Endothelial cell of umbilical vein (primary cell): ENCODE results near the gene TSGA10IP. TPM values are rescaled to one million over a fixed set of nuclear protein-coding genes. Genes with fewer than 3 reads are reported as not detected.

Experiments used
- BruUV-seq: library from RNA; stranded (reverse); fragments of 400-500 nt; replicated peaks from 2 replicates; lab custom pipeline; 2021; lab: Mats Ljungman, UMichigan
- CTCF ChIA-PET: fragments of 300-600, 350-600 bp; sonication (Branson Sonifier 250); formaldehyde crosslinking; loops from one replicate; lab custom pipeline; 2021; ENCODE audit warnings: antibody characterized with exemption, inconsistent platforms; lab: Charles Lee
- POLR2A ChIA-PET: fragments of 300-600, 350-600 bp; sonication (Branson Sonifier 250); formaldehyde crosslinking; loops from one replicate; lab custom pipeline; 2021; ENCODE audit warnings: antibody characterized with exemption, inconsistent platforms; lab: Charles Lee
- DNase-seq: peaks from one replicate; pipeline ENCODE4 v3.0.0-alpha.2; 2011; ENCODE audit warnings: low read depth, low spot score
- FAIRE-seq: peaks from 2 replicates; lab custom pipeline; 2011; peaks lifted over from hg19 to GRCh38; lab: Jason Lieb, UNC
- H2AFZ ChIP-seq: 2 replicates; pipeline ENCODE4 v1.6.0; 2012; ENCODE audit warnings: low read depth, low read length, control low read depth, inconsistent platforms
- H3K27ac ChIP-seq: 2 replicates; pipeline ENCODE4 v1.5.1; 2011; ENCODE audit warnings: low read depth, mild to moderate bottlenecking, control low read depth, low read length, moderate library complexity; ENCODE audit not compliant: insufficient read depth
- H3K27me3 ChIP-seq, 2 experiments: 2 replicates each; pipeline versions ENCODE4 v1.6.0 to v1.6.1; 2011; ENCODE audit warnings: low read length in 2 of 2, mixed read lengths in 1 of 2; ENCODE audit not compliant: control insufficient read depth in 2 of 2, insufficient read depth in 2 of 2
- H3K36me3 ChIP-seq, 2 experiments: 2 replicates in 1 of 2; 3 replicates in 1 of 2; pipeline ENCODE4 v1.5.1; 2011; ENCODE audit warnings: low read length in 2 of 2, mild to moderate bottlenecking in 1 of 2, moderate library complexity in 1 of 2; ENCODE audit not compliant: control insufficient read depth in 2 of 2, insufficient read depth in 2 of 2; ENCODE audit errors: extremely low read depth in 1 of 2
- H3K4me1 ChIP-seq: 3 replicates; pipeline ENCODE4 v1.5.1; 2011; ENCODE audit warnings: mild to moderate bottlenecking, low read length; ENCODE audit not compliant: control insufficient read depth, insufficient read depth; ENCODE audit errors: extremely low read depth
- H3K4me2 ChIP-seq: 2 replicates; pipeline ENCODE4 v1.6.1; 2011; ENCODE audit warnings: low read length, control low read depth, mixed read lengths; ENCODE audit not compliant: insufficient read depth
- H3K4me3 ChIP-seq, 3 experiments: fragments of 200-600 bp in 1 of 3; sonication (generic), shearing (Covaris generic) in 1 of 3; replicated peaks in 1 of 3; 2 replicates each; pipeline ENCODE4 v1.5.1; 2011 to 2016; ENCODE audit warnings: control low read depth in 3 of 3, low read length in 3 of 3, mild to moderate bottlenecking in 2 of 3, inconsistent platforms in 1 of 3, low read depth in 1 of 3, moderate library complexity in 1 of 3; ENCODE audit not compliant: insufficient read depth in 1 of 3
- H3K79me2 ChIP-seq: 2 replicates; pipeline ENCODE4 v1.6.0; 2012; ENCODE audit warnings: low read length, inconsistent platforms; ENCODE audit not compliant: control insufficient read depth, insufficient read depth
- H3K9ac ChIP-seq: replicated peaks from 2 replicates; pipeline ENCODE3; 2011; ENCODE audit warnings: low read length, control low read depth; ENCODE audit not compliant: insufficient read depth; ENCODE audit errors: extremely low read depth
- H3K9me1 ChIP-seq: replicated peaks from 3 replicates; pipeline ENCODE4 v1.6.0; 2011; ENCODE audit warnings: mild to moderate bottlenecking, low read length; ENCODE audit not compliant: control insufficient read depth, insufficient read depth; ENCODE audit errors: extremely low read depth
- H3K9me3 ChIP-seq: replicated peaks from 2 replicates; pipeline ENCODE4 v1.5.1; 2012; ENCODE audit warnings: low read length, inconsistent platforms; ENCODE audit not compliant: control insufficient read depth, insufficient read depth
- H4K20me1 ChIP-seq: replicated peaks from 2 replicates; pipeline ENCODE3; 2011; ENCODE audit warnings: mild to moderate bottlenecking, low read length; ENCODE audit not compliant: control insufficient read depth, insufficient read depth; ENCODE audit errors: extremely low read depth
- EZH2 ChIP-seq: IDR thresholded peaks from 2 replicates; pipeline ENCODE4 v1.6.1; 2012; ENCODE audit warnings: borderline replicate concordance, low read depth, mild to moderate bottlenecking, moderate library complexity, low read length, inconsistent platforms; ENCODE audit not compliant: severe bottlenecking
- FOS ChIP-seq: IDR thresholded peaks from 2 replicates; pipeline ENCODE4 v1.6.1; 2011; ENCODE audit warnings: mild to moderate bottlenecking, low read length, moderate library complexity, borderline replicate concordance; ENCODE audit not compliant: insufficient read depth
- GATA2 ChIP-seq: IDR thresholded peaks from 2 replicates; pipeline ENCODE4 v1.7.0; 2011; ENCODE audit warnings: low read depth, mild to moderate bottlenecking, moderate library complexity, mixed read lengths, low read length; ENCODE audit not compliant: insufficient read length, insufficient read depth
- JUN ChIP-seq: IDR thresholded peaks from 2 replicates; pipeline ENCODE4 v1.6.1; 2011; ENCODE audit warnings: borderline replicate concordance, low read depth; ENCODE audit not compliant: insufficient read length, insufficient read depth
- MYC ChIP-seq: IDR thresholded peaks from one replicate; pipeline ENCODE4 v1.6.1; 2011; ENCODE audit warnings: mild to moderate bottlenecking, low read depth, low read length
- POLR2A ChIP-seq: IDR thresholded peaks from 2 replicates; pipeline ENCODE4 v1.6.1; 2012; ENCODE audit warnings: low read depth, mild to moderate bottlenecking, control low read depth, low read length
- POLR2AphosphoS5 ChIP-seq: IDR thresholded peaks from 2 replicates; pipeline ENCODE4 v1.6.1; 2012; ENCODE audit warnings: low read depth, mild to moderate bottlenecking, control low read depth, low read length, moderate library complexity; ENCODE audit not compliant: insufficient read depth
- dilution Hi-C: fragments of 300-500 bp; cut with MboI; formaldehyde crosslinking; loops from one replicate; pipeline ENCODE4 v1.15.0; 2019; ENCODE audit warnings: low sequenced_read_pairs; ENCODE audit not compliant: extremely low pct_ligation_motif_present
- intact Hi-C: fragments of 100-400 bp; cut with micrococcal nuclease; formaldehyde crosslinking; loops from one replicate; pipeline ENCODE4 v1.10.0; 2022
- polyA plus RNA-seq, 4 experiments: library from polyadenylated mRNA; depleted of rRNA in 3 of 4; stranded (reverse) in 3 of 4; unstranded in 1 of 4; fragments of >200 nt; gene quantifications; 2 replicates each; pipeline versions ENCODE4 v1.2.1 to v1.2.3, GENCODE V29; 2011 to 2012; ENCODE audit warnings: missing spikeins in 1 of 4
- total RNA-seq: library from RNA; stranded (reverse); gene quantifications from 2 replicates; pipeline ENCODE4 v1.2.3, GENCODE V29; 2021
- TF ChIP-seq, protein P1 (sequence below), 2 donors: IDR thresholded peaks; 1 replicate in 1 of 2; 2 replicates in 1 of 2; pipeline ENCODE4 v1.5.1; 2011; ENCODE audit warnings: low read length in 2 of 2, mild to moderate bottlenecking in 2 of 2, moderate library complexity in 2 of 2, control low read depth in 1 of 2, inconsistent platforms in 1 of 2, low read depth in 1 of 2; ENCODE audit not compliant: insufficient read depth in 1 of 2; ENCODE audit errors: extremely low read depth in 1 of 2
- TF ChIP-seq, protein P2 (sequence below): IDR thresholded peaks from 2 replicates; pipeline ENCODE4 v1.6.1; 2011; ENCODE audit not compliant: insufficient read depth, insufficient read length

The TSGA10IP gene
- total and polyA plus RNA-seq, 2 donors (not counting 3 experiments of a cell fraction or from before 2014, with no cell fraction given): not detected

DNA sequence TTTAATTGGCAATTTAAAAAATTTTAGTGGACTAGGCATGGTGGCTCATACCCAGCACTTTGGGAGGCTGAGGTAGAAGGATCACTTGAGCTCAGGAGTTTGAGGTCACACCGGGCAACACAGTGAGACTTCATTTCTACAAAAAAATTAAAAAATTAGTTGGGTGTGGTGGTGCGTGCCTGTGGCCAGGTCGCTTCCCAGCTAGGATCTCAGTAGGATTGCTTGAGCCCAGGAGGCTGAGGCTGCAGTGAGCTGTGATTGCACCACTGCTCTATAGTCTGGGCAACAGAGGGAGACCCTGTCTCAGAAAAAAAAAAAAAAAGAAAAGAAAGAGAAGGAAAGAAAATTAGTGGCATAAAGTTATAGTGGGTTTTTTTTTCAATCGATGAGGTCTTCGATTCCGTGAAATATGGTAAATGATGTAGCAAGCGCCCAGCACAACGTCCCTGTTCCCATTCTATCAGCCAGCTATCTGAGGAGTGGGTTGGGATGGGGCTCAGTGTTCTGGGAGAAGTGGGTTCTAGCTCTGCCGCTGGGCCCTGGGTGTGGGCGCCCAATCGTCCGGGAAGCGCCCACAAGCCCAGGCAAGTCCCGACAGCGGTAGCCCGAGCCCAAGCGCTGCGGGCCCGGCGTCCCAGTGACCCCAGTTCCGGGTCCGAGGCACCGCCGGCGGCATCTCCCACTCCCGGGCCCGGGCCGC lies 46.5 kb upstream of the TSGA10IP start:
- Histone ChIP-seq H3K27me3 (no peaks in the 10 kb centered on the region), H3K4me2 (peak overlapping the region; percentile 68), H3K9ac (peak overlapping the region; percentile 99), H3K27ac (peak overlapping the region; percentile 87), H3K4me3 (peak overlapping the region; percentile 58 to 79 (median 69)), H3K9me3 (no peaks in the 10 kb centered on the region), H3K9me1 (no peaks in the 10 kb centered on the region), H3K4me1 (peaks cover 49% of the 10 kb centered on the region), H2AFZ (no peak overlapping the region), H3K36me3 (peaks cover 5 to 8% of the 10 kb centered on the region in 2 experiments), H4K20me1 (no peaks in the 10 kb centered on the region), H3K79me2 (peaks cover 58% of the 10 kb centered on the region)
- FAIRE-seq (peak; percentile 90), DNase-seq (no peak)
- intact Hi-C loops (loop anchor here (1.0 kb wide), 1 partner anchor 8 kb away; no protein-coding TSS in a partner anchor), dilution Hi-C loops (no loop called here)
- TF ChIP-seq JUN (no peak), POLR2A (peak; percentile 63)
- ChIA-PET CTCF (interaction anchor here (1.1 to 6.2 kb wide), 4 partner anchors 9 to 16 kb away, joined by 3 to 69 read pairs (median 15); partner anchors contain the start of genes CCDC85B and FIBP), POLR2A (interaction anchor here (0.7 to 4.2 kb wide), 6 partner anchors 8 to 86 kb away, joined by 3 to 29 read pairs (median 13); partner anchors contain the start of genes CCDC85B and FIBP)
- BruUV-seq: TSS peak; percentile 50

DNA sequence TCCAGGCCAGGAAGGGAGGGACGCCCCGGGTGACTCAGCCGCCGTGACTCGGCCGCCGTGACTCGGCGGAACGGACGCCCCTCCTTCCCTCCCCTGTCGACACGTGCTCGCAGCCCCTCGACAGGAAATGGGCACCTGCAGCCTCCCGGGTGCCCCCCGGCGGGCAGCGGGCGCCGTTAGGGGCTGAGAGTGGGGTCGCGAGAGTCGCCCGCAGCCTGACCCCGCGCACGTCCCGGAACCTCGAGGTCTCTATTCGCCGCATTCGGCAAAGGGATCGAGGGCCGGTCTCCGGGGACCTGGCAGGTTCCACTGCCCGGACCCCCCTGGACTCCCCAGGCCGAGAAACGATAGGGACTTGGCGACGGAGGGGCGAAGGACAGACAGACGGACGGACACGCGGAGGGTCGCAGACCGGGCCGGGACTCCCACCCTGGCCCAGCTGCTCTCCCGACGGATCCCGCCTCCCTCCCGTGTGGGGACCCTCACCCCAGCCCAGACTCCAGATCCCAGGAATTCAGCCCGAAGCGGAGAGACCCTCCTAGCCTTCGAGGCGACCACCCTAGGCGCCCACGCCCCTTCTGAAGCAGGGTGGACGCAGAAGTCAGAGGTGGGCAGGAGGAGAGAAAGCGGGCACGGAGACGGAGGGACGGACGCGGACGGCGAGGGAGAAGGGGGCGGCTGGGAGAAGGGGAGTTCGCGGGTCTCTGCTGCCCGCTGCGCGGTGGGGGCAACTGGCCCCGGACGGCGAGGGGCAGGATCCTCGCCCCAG lies 45.7 kb upstream of the TSGA10IP start:
- no peak for FAIRE-seq
- intact Hi-C loops: loop anchor here (1.0 kb wide), 2 partner anchors 8 to 16 kb away; no protein-coding TSS in a partner anchor
- Histone ChIP-seq H3K4me2 (peak overlapping the region; percentile 1), H3K79me2 (peaks cover 52% of the 10 kb centered on the region), H2AFZ (no peak overlapping the region), H3K36me3 (peaks cover 5 to 8% of the 10 kb centered on the region in 2 experiments), H3K4me3 (peak overlapping the region; percentile 58 to 79 (median 69)), H3K9ac (peak overlapping the region; percentile 99), H3K9me3 (no peaks in the 10 kb centered on the region), H4K20me1 (no peaks in the 10 kb centered on the region), H3K9me1 (no peaks in the 10 kb centered on the region), H3K27ac (peak overlapping the region; percentile 87), H3K4me1 (peaks cover 42% of the 10 kb centered on the region), H3K27me3 (no peaks in the 10 kb centered on the region)
- peak; percentile 73 for DNase-seq
- dilution Hi-C loops: no loop called here
- POLR2A ChIA-PET: interaction anchor here (0.7 to 4.2 kb wide), 6 partner anchors 8 to 85 kb away, joined by 3 to 29 read pairs (median 13); partner anchors contain the start of genes CCDC85B and FIBP
- BruUV-seq: TSS peak; percentile 50
- TF ChIP-seq EZH2 (no peak), GATA2 (no peak), POLR2A (peak; percentile 65), FOS (peak; percentile 95), MYC (peak; percentile 98), JUN (peak; percentile 24), POLR2AphosphoS5 (peak; percentile 90)
- TF ChIP-seq, protein P1, sequence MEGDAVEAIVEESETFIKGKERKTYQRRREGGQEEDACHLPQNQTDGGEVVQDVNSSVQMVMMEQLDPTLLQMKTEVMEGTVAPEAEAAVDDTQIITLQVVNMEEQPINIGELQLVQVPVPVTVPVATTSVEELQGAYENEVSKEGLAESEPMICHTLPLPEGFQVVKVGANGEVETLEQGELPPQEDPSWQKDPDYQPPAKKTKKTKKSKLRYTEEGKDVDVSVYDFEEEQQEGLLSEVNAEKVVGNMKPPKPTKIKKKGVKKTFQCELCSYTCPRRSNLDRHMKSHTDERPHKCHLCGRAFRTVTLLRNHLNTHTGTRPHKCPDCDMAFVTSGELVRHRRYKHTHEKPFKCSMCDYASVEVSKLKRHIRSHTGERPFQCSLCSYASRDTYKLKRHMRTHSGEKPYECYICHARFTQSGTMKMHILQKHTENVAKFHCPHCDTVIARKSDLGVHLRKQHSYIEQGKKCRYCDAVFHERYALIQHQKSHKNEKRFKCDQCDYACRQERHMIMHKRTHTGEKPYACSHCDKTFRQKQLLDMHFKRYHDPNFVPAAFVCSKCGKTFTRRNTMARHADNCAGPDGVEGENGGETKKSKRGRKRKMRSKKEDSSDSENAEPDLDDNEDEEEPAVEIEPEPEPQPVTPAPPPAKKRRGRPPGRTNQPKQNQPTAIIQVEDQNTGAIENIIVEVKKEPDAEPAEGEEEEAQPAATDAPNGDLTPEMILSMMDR (IDR thresholded peaks at IDR 0.05; ENCODE audit: extremely low read depth in 1 of 2, insufficient read depth in 1 of 2, low read depth in 1 of 2, low read length in 2 of 2): peak in 1 of 2 donors; percentile 11
- TF ChIP-seq, protein P2, sequence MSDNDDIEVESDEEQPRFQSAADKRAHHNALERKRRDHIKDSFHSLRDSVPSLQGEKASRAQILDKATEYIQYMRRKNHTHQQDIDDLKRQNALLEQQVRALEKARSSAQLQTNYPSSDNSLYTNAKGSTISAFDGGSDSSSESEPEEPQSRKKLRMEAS: peak; percentile 80
- CTCF ChIA-PET: interaction anchor here (3.4 to 6.2 kb wide), 3 partner anchors 9 to 16 kb away, joined by 13 to 69 read pairs (median 17); partner anchors contain the start of genes CCDC85B and FIBP
